Measurements from ENCODE around the gene CDC42.

CDC42 gene

DNA sequence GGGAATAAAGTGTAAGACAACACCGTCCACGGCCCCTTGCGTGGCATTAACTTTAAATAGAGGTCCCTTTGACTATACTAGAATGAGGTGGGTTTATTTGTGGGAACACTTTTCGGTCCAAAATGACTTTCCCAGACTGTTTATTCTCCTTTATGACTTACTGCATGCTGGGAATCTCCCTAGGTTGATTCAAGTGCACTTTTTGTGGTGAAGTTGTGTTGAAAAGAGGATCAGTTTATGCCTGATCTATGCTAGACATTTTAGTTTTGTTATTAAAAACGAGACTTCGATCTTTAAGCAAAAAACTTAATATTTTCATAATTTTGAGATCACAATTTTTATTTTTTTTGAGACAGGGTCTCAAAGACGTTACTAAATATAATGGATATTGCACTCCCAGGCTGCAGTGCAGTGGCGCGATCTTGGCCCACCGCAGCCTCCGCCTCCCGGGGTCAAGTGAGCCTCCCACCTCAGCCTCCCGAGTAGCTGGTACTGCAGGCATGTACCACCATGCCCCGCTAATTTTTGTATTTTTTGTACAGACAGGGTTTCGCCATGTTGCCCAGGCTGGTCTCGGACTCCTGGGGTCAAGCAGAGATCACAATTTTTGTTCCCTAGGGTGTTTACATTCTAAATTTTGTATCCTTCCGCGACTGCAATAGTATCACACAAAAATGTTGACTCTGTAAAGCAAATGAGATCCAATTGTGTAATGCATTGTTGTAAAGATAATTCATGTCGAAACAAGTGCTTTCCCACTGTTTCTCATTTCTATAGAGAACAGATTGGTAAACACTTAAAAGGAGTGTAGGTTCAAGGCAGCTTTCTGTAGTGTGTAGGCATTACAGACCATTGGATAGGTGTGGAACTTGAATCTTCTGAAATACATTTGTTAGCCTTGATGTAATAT lies 1.6 kb downstream of the CDC42 start:
- H3K9ac ChIP-seq (ENCODE audit: low read length), result peak overlapping the region; percentile 99
- H3K4me3 ChIP-seq (ENCODE audit: insufficient read depth in 1 of 2, low read depth in 1 of 2, low read length in 2 of 2), result peak overlapping the region; percentile 80 to 100
- 69% methylated on average over 17 of the region's 19 CpGs for WGBS
- H2AK5ac ChIP-seq (ENCODE audit: low read length, severe bottlenecking), result peak overlapping the region; percentile 70
- H3K27me3 ChIP-seq (ENCODE audit: control insufficient read depth in 1 of 2, insufficient read depth in 1 of 2, low read length in 2 of 2), result no peaks in the 10 kb centered on the region
- DNase-seq, result peak; percentile 67
- no peak overlapping the region for H4K8ac ChIP-seq (ENCODE audit: low read length)
- no peak overlapping the region for H3K14ac ChIP-seq (ENCODE audit: low read length in 2 of 2)
- peak overlapping the region; percentile 69 for H3K4me2 ChIP-seq (ENCODE audit: low read length, poor library complexity, severe bottlenecking)
- no peak overlapping the region for H2BK120ac ChIP-seq (ENCODE audit: low read depth, low read length)
- peaks cover 11% of the 10 kb centered on the region for H3K4me1 ChIP-seq (ENCODE audit: control insufficient read depth, insufficient read depth, low read depth, low read length)
- no peaks in the 10 kb centered on the region for H3K9me3 ChIP-seq (ENCODE audit: control insufficient read depth, low read length)
- H2BK15ac ChIP-seq (ENCODE audit: low read depth, poor library complexity, severe bottlenecking), result no peak overlapping the region
- H3K4ac ChIP-seq (ENCODE audit: low read depth in 1 of 2, low read length in 2 of 2), result peak overlapping the region in 1 of 2 experiments; percentile 30
- no peak overlapping the region for H4K91ac ChIP-seq (ENCODE audit: low read length)
- no peak overlapping the region for H3K23ac ChIP-seq (ENCODE audit: low read length in 2 of 2)
- no peaks in the 10 kb centered on the region for H3K79me1 ChIP-seq (replicated peaks; ENCODE audit: low read length, poor library complexity, severe bottlenecking)
- H3K36me3 ChIP-seq (ENCODE audit: control insufficient read depth in 1 of 2, insufficient read depth in 2 of 2, low read depth in 1 of 2, low read length in 2 of 2), result peaks cover 7 to 23% of the 10 kb centered on the region in 2 experiments
- no peak overlapping the region for H2AFZ ChIP-seq (ENCODE audit: low read depth, low read length)
- no peak overlapping the region for H2BK12ac ChIP-seq (ENCODE audit: low read length in 2 of 2)
- H3K27ac ChIP-seq (ENCODE audit: low read length, poor library complexity, severe bottlenecking), result peak overlapping the region; percentile 99
- no peak overlapping the region for H2BK5ac ChIP-seq (ENCODE audit: low read depth, low read length, poor library complexity, severe bottlenecking)
- no peak overlapping the region for H3K18ac ChIP-seq (ENCODE audit: low read depth in 1 of 2, low read length in 2 of 2)

DNA sequence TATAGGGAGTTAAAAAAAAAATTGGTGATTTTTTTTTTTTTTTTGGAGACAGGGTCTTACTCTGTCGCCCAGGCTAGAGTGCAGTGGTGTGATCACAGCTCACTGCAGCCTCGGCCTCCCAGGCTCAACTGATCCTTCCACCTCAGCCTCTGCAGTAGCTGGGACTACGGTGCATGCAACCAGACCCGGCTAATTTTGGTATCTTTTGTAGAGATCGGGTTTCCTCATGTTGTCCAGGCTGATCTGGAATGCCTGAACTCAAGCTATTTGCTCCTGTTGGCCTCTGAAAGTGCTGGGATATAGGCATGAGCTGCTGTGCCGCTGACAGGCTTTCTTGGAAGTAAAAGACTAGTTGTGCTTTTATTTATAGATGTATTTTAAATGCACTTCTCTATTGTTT lies 3.0 kb downstream of the CDC42 start:
- H3K4ac ChIP-seq (ENCODE audit: low read depth in 1 of 2, low read length in 2 of 2), result no peak overlapping the region
- H3K27me3 ChIP-seq (ENCODE audit: control insufficient read depth in 1 of 2, insufficient read depth in 1 of 2, low read length in 2 of 2), result no peaks in the 10 kb centered on the region
- H2BK5ac ChIP-seq (ENCODE audit: low read depth, low read length, poor library complexity, severe bottlenecking), result no peak overlapping the region
- H4K91ac ChIP-seq (ENCODE audit: low read length), result no peak overlapping the region
- 91% methylated on average over 5 of the region's 6 CpGs for WGBS
- DNase-seq, result no peak
- H2AK5ac ChIP-seq (ENCODE audit: low read length, severe bottlenecking), result no peak overlapping the region
- H2BK120ac ChIP-seq (ENCODE audit: low read depth, low read length), result no peak overlapping the region
- no peak overlapping the region for H3K18ac ChIP-seq (ENCODE audit: low read depth in 1 of 2, low read length in 2 of 2)
- peak overlapping the region; percentile 0 for H3K4me2 ChIP-seq (ENCODE audit: low read length, poor library complexity, severe bottlenecking)
- H3K9ac ChIP-seq (ENCODE audit: low read length), result peak overlapping the region; percentile 43
- H2BK12ac ChIP-seq (ENCODE audit: low read length in 2 of 2), result no peak overlapping the region
- H2BK15ac ChIP-seq (ENCODE audit: low read depth, poor library complexity, severe bottlenecking), result no peak overlapping the region
- H3K4me1 ChIP-seq (ENCODE audit: control insufficient read depth, insufficient read depth, low read depth, low read length), result peaks cover 12% of the 10 kb centered on the region
- no peak overlapping the region for H4K8ac ChIP-seq (ENCODE audit: low read length)
- H3K27ac ChIP-seq (ENCODE audit: low read length, poor library complexity, severe bottlenecking), result no peak overlapping the region
- peak overlapping the region in 1 of 2 experiments; percentile 64 for H3K4me3 ChIP-seq (ENCODE audit: insufficient read depth in 1 of 2, low read depth in 1 of 2, low read length in 2 of 2)
- no peak overlapping the region for H2AFZ ChIP-seq (ENCODE audit: low read depth, low read length)
- H3K9me3 ChIP-seq (ENCODE audit: control insufficient read depth, low read length), result no peaks in the 10 kb centered on the region
- no peaks in the 10 kb centered on the region for H3K79me1 ChIP-seq (replicated peaks; ENCODE audit: low read length, poor library complexity, severe bottlenecking)
- H3K14ac ChIP-seq (ENCODE audit: low read length in 2 of 2), result no peak overlapping the region
- peaks cover 10 to 26% of the 10 kb centered on the region in 2 experiments for H3K36me3 ChIP-seq (ENCODE audit: control insufficient read depth in 1 of 2, insufficient read depth in 2 of 2, low read depth in 1 of 2, low read length in 2 of 2)
- H3K23ac ChIP-seq (ENCODE audit: low read length in 2 of 2), result no peak overlapping the region

DNA sequence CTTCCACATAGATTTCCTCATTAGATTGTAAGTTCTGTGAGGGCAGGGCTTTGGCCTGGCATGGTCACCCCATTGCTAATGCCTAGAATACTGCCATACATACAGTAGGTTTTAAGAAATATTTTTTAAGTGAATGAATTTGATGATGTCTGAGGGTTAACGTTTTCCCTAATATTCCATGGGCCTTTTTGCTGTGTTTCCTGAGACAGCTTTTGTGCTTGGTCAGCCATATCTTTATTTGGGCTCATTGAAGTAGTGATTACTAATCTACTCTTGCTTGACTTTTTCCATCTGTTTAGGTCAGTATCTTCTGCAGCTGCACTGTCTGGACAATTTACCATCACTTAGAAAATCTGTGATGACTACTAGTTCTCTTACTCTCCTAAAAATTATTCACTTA lies 3.5 kb downstream of the CDC42 start:
- H2BK15ac ChIP-seq (ENCODE audit: low read depth, poor library complexity, severe bottlenecking), result no peak overlapping the region

DNA sequence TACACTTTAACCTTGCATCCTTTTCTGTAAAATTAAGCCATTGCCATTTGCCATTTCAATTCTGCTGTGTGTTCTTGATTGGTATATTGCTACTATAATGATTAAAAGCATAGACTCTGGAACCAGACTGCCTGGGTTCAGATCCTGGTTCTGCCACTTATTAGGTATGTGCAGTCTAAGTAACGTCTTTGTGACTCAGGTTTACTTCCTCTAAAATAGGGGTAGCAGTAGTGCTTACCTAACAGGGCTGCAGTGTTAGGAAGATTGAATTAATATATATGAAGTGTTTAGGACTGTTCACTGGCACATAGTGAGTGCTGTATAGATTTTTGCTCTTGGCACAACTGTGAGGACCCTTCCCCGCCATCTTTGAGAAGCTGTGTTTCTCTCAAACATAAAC lies 4.4 kb downstream of the CDC42 start:
- Histone ChIP-seq H3K27me3 (ENCODE audit: control insufficient read depth in 1 of 2, insufficient read depth in 1 of 2, low read length in 2 of 2) (no peaks in the 10 kb centered on the region), H3K9me3 (ENCODE audit: control insufficient read depth, low read length) (no peaks in the 10 kb centered on the region), H3K14ac (ENCODE audit: low read length in 2 of 2) (no peak overlapping the region), H2AFZ (ENCODE audit: low read depth, low read length) (no peak overlapping the region), H2BK5ac (ENCODE audit: low read depth, low read length, poor library complexity, severe bottlenecking) (no peak overlapping the region), H2BK12ac (ENCODE audit: low read length in 2 of 2) (no peak overlapping the region), H4K91ac (ENCODE audit: low read length) (no peak overlapping the region), H3K23ac (ENCODE audit: low read length in 2 of 2) (no peak overlapping the region), H3K4me2 (ENCODE audit: low read length, poor library complexity, severe bottlenecking) (no peak overlapping the region), H3K36me3 (ENCODE audit: control insufficient read depth in 1 of 2, insufficient read depth in 2 of 2, low read depth in 1 of 2, low read length in 2 of 2) (peaks cover 10 to 26% of the 10 kb centered on the region in 2 experiments), H2BK120ac (ENCODE audit: low read depth, low read length) (no peak overlapping the region), H3K79me1 (replicated peaks; ENCODE audit: low read length, poor library complexity, severe bottlenecking) (no peaks in the 10 kb centered on the region), H3K9ac (ENCODE audit: low read length) (peak overlapping the region; percentile 43), H3K4me3 (ENCODE audit: insufficient read depth in 1 of 2, low read depth in 1 of 2, low read length in 2 of 2) (peak overlapping the region in 1 of 2 experiments; percentile 30), H3K4me1 (ENCODE audit: control insufficient read depth, insufficient read depth, low read depth, low read length) (peaks cover 12% of the 10 kb centered on the region), H2AK5ac (ENCODE audit: low read length, severe bottlenecking) (no peak overlapping the region), H3K18ac (ENCODE audit: low read depth in 1 of 2, low read length in 2 of 2) (no peak overlapping the region), H3K27ac (ENCODE audit: low read length, poor library complexity, severe bottlenecking) (no peak overlapping the region), H2BK15ac (ENCODE audit: low read depth, poor library complexity, severe bottlenecking) (no peak overlapping the region), H3K4ac (ENCODE audit: low read depth in 1 of 2, low read length in 2 of 2) (no peak overlapping the region), H4K8ac (ENCODE audit: low read length) (no peak overlapping the region)
- 86% methylated on average over 2 of the region's 2 CpGs for WGBS
- DNase-seq, result no peak

More for the DNA sequence above, 3.5 kb downstream of the CDC42 start:
- H3K9ac ChIP-seq (ENCODE audit: low read length), result peak overlapping the region; percentile 43
- no peak overlapping the region for H2BK12ac ChIP-seq (ENCODE audit: low read length in 2 of 2)
- H2AFZ ChIP-seq (ENCODE audit: low read depth, low read length), result no peak overlapping the region
- no peaks in the 10 kb centered on the region for H3K9me3 ChIP-seq (ENCODE audit: control insufficient read depth, low read length)
- peak overlapping the region in 1 of 2 experiments; percentile 64 for H3K4me3 ChIP-seq (ENCODE audit: insufficient read depth in 1 of 2, low read depth in 1 of 2, low read length in 2 of 2)
- no peaks in the 10 kb centered on the region for H3K27me3 ChIP-seq (ENCODE audit: control insufficient read depth in 1 of 2, insufficient read depth in 1 of 2, low read length in 2 of 2)
- DNase-seq, result peak; percentile 41
- H3K23ac ChIP-seq (ENCODE audit: low read length in 2 of 2), result no peak overlapping the region
- H3K14ac ChIP-seq (ENCODE audit: low read length in 2 of 2), result no peak overlapping the region
- no peak overlapping the region for H3K18ac ChIP-seq (ENCODE audit: low read depth in 1 of 2, low read length in 2 of 2)
- no peak overlapping the region for H4K8ac ChIP-seq (ENCODE audit: low read length)
- H2BK120ac ChIP-seq (ENCODE audit: low read depth, low read length), result no peak overlapping the region
- H4K91ac ChIP-seq (ENCODE audit: low read length), result no peak overlapping the region
- H3K27ac ChIP-seq (ENCODE audit: low read length, poor library complexity, severe bottlenecking), result no peak overlapping the region
- WGBS, result 100% methylated on average over 1 of the region's 1 CpG
- H3K4me2 ChIP-seq (ENCODE audit: low read length, poor library complexity, severe bottlenecking), result no peak overlapping the region
- peaks cover 10 to 26% of the 10 kb centered on the region in 2 experiments for H3K36me3 ChIP-seq (ENCODE audit: control insufficient read depth in 1 of 2, insufficient read depth in 2 of 2, low read depth in 1 of 2, low read length in 2 of 2)
- no peak overlapping the region for H3K4ac ChIP-seq (ENCODE audit: low read depth in 1 of 2, low read length in 2 of 2)
- no peak overlapping the region for H2AK5ac ChIP-seq (ENCODE audit: low read length, severe bottlenecking)
- no peaks in the 10 kb centered on the region for H3K79me1 ChIP-seq (replicated peaks; ENCODE audit: low read length, poor library complexity, severe bottlenecking)
- H2BK5ac ChIP-seq (ENCODE audit: low read depth, low read length, poor library complexity, severe bottlenecking), result no peak overlapping the region
- H3K4me1 ChIP-seq (ENCODE audit: control insufficient read depth, insufficient read depth, low read depth, low read length), result peaks cover 12% of the 10 kb centered on the region

All from mesenchymal stem cell (in vitro differentiated cells and primary cell).